HepG2 (cell line): Measurements from ENCODE around the gene TXNIP. TPM values are rescaled to one million over a fixed set of nuclear protein-coding genes. Genes with fewer than 3 reads are reported as not detected.
A peak's percentile ranks its signal among the peaks of the same experiment; 100 is the strongest.

Experiments used
- ADNP ChIP-seq: sonication (generic); formaldehyde crosslinking; IDR thresholded peaks from 2 replicates; pipeline ENCODE4 v1.4.0; 2020; ENCODE audit warnings: missing genetic modification reagents
- AHR ChIP-seq: IDR thresholded peaks from 2 replicates; pipeline ENCODE4 v1.6.1; 2018; ENCODE audit warnings: missing genetic modification reagents, missing compliant biosample characterization
- BRD4 ChIP-seq: sonication (generic); formaldehyde crosslinking; IDR thresholded peaks from 2 replicates; pipeline ENCODE4 v1.4.0; 2020; ENCODE audit warnings: missing genetic modification reagents
- CBX2 ChIP-seq, 2 experiments: fragments of 200-600 bp in 1 of 2; sonication (generic); formaldehyde crosslinking in 1 of 2; IDR thresholded peaks; 2 replicates each; pipeline versions ENCODE4 v1.7.0 to v1.8.1; 2018 to 2022; ENCODE audit warnings: low read depth in 2 of 2, low read length in 1 of 2, mild to moderate bottlenecking in 1 of 2, missing genetic modification reagents in 1 of 2
- EZH2 ChIP-seq: conservative IDR thresholded peaks from 2 replicates; pipeline ENCODE4 v1.6.1; 2012; ENCODE audit warnings: mild to moderate bottlenecking, low read depth, low read length, moderate library complexity
- GABPA ChIP-seq, 2 experiments: IDR thresholded peaks; 2 replicates each; pipeline ENCODE4 v1.6.1; 2011 to 2016; ENCODE audit warnings: low read depth in 2 of 2, low read length in 1 of 2, missing biosample characterization in 1 of 2, missing genetic modification characterization in 1 of 2
- HDAC1 ChIP-seq: sonication (generic); formaldehyde crosslinking; IDR thresholded peaks from 2 replicates; pipeline ENCODE4 v1.5.1; 2020; ENCODE audit warnings: mild to moderate bottlenecking, missing genetic modification reagents
- HMGA1 ChIP-seq: sonication (generic); formaldehyde crosslinking; conservative IDR thresholded peaks from 2 replicates; pipeline ENCODE4 v1.4.0; 2020; ENCODE audit warnings: missing genetic modification reagents
- KDM2A ChIP-seq: sonication (generic); formaldehyde crosslinking; IDR thresholded peaks from 2 replicates; pipeline ENCODE4 v1.4.0; 2020; ENCODE audit warnings: low read depth, missing genetic modification reagents, borderline replicate concordance
- MLX ChIP-seq: IDR thresholded peaks from 2 replicates; pipeline ENCODE4 v1.6.1; 2016
- NFATC3 ChIP-seq: sonication (generic); formaldehyde crosslinking; IDR thresholded peaks from 2 replicates; pipeline ENCODE4 v1.5.1; 2020; ENCODE audit warnings: mild to moderate bottlenecking, missing genetic modification reagents
- RAD51 ChIP-seq: fragments of 450-650 bp; IDR thresholded peaks from 2 replicates; pipeline ENCODE4 v1.6.1; 2016; ENCODE audit warnings: borderline replicate concordance
- SRSF1 ChIP-seq: fragments of 200-400 bp; formaldehyde crosslinking; optimal IDR thresholded peaks from 2 replicates; pipeline ENCODE3; 2017; ENCODE audit warnings: mild to moderate bottlenecking, low read depth, low read length, moderate library complexity
- TBX3 ChIP-seq: fragments of 450-650 bp; IDR thresholded peaks from 2 replicates; pipeline ENCODE4 v1.6.1; 2017; ENCODE audit warnings: antibody characterized with exemption, mild to moderate bottlenecking, inconsistent platforms, borderline replicate concordance
- ZBED4 ChIP-seq: sonication (generic); formaldehyde crosslinking; IDR thresholded peaks from 2 replicates; pipeline ENCODE4 v1.4.0; 2020; ENCODE audit warnings: missing genetic modification reagents, borderline replicate concordance
- ZBTB14 ChIP-seq: sonication (generic); formaldehyde crosslinking; IDR thresholded peaks from 2 replicates; pipeline ENCODE4 v1.4.0; 2020; ENCODE audit warnings: missing genetic modification reagents
- ZBTB20 ChIP-seq: sonication (generic); formaldehyde crosslinking; IDR thresholded peaks from 2 replicates; pipeline ENCODE4 v1.8.1; 2023; ENCODE audit warnings: missing genetic modification reagents, low read depth, mild to moderate bottlenecking, borderline replicate concordance
- ZBTB46 ChIP-seq: sonication (generic); formaldehyde crosslinking; IDR thresholded peaks from 2 replicates; pipeline ENCODE4 v1.4.0; 2020; ENCODE audit warnings: mild to moderate bottlenecking, missing genetic modification reagents, borderline replicate concordance
- ZFP1 ChIP-seq: IDR thresholded peaks from 2 replicates; pipeline ENCODE4 v1.6.1; 2016
- ZFY ChIP-seq: sonication (generic); formaldehyde crosslinking; IDR thresholded peaks from 2 replicates; pipeline ENCODE4 v1.4.0; 2020; ENCODE audit warnings: missing genetic modification reagents
- ZNF10 ChIP-seq: sonication (generic); formaldehyde crosslinking; IDR thresholded peaks from 2 replicates; pipeline ENCODE4 v1.4.0; 2020; ENCODE audit warnings: mild to moderate bottlenecking, low read depth, missing genetic modification reagents, borderline replicate concordance
- ZNF557 ChIP-seq: sonication (generic); formaldehyde crosslinking; IDR thresholded peaks from 2 replicates; pipeline ENCODE4 v1.4.0; 2020; ENCODE audit warnings: missing genetic modification reagents
- ZNF761 ChIP-seq: sonication (generic); formaldehyde crosslinking; conservative IDR thresholded peaks from 2 replicates; pipeline ENCODE4 v1.4.0; 2020; ENCODE audit warnings: mild to moderate bottlenecking, missing genetic modification reagents
- ZNF772 ChIP-seq: sonication (generic); formaldehyde crosslinking; IDR thresholded peaks from 2 replicates; pipeline ENCODE4 v1.5.0; 2020; ENCODE audit warnings: mild to moderate bottlenecking, missing genetic modification reagents
- ZSCAN12 ChIP-seq: sonication (generic); formaldehyde crosslinking; IDR thresholded peaks from 2 replicates; pipeline ENCODE4 v1.9.0; 2021; ENCODE audit warnings: mild to moderate bottlenecking, missing genetic modification reagents
- polyA plus RNA-seq, 8 experiments: library from polyadenylated mRNA; depleted of rRNA in 3 of 8; stranded (reverse) in 7 of 8; unstranded in 1 of 8; fragments of >200 nt; fragmentation: Illumina TruSeq in 4 of 8; extraction: Trizol in 4 of 8; gene quantifications; 2 replicates each; pipeline versions ENCODE4 v1.2.1 to v1.2.3, GENCODE V29; 2011 to 2016; ENCODE audit warnings: low read depth in 4 of 8, missing spikeins in 1 of 8, mixed read lengths in 1 of 8; ENCODE audit not compliant: insufficient read depth in 1 of 8
- total RNA-seq, 5 experiments: library from RNA; depleted of rRNA; stranded (reverse); fragments of >200 nt; fragmentation: Illumina TruSeq; extraction: Trizol; gene quantifications; 2 replicates each; pipeline ENCODE4 v1.2.3, GENCODE V29; 2016; ENCODE audit warnings: low read depth in 1 of 5

The TXNIP gene
- total and polyA plus RNA-seq, 2 of the 13 experiments (the other 11 are each of a cell fraction or from before 2014, with no cell fraction given) = 24.4 to 237 TPM

- TF ChIP-seq ZBTB14 (CRISPR knock-in tag) (0 out of 2 replicates have a peak, but pooled peaks have one; percentile 24), GABPA (IDR thresholded peaks at IDR 0.05; ENCODE audit: low read depth, low read length) (no peak), GABPA (CRISPR knock-in tag; IDR thresholded peaks at IDR 0.05; ENCODE audit: low read depth) (0 out of 2 replicates have a peak, but pooled peaks have one; percentile 25), ZFP1 (CRISPR knock-in tag) (no peak), NFATC3 (CRISPR knock-in tag) (no peak), KDM2A (no peak), CBX2 (IDR thresholded peaks at IDR 0.05; ENCODE audit: low read depth, low read length) (no peak), CBX2 (CRISPR knock-in tag; IDR thresholded peaks at IDR 0.05; ENCODE audit: low read depth) (no peak), ZFY (CRISPR knock-in tag) (peak; percentile 60), ZNF761 (CRISPR knock-in tag) (no peak), ZNF772 (CRISPR knock-in tag) (no peak), ZNF10 (CRISPR knock-in tag) (no peak), ZSCAN12 (CRISPR knock-in tag) (no peak), RAD51 (no peak; the same call in 1 of the 2 replicates), HMGA1 (CRISPR knock-in tag) (no peak), BRD4 (CRISPR knock-in tag) (no peak), ZBED4 (no peak), HDAC1 (peak; percentile 23; the same call in 1 of the 2 replicates), MLX (peak; percentile 93), ZBTB20 (CRISPR knock-in tag) (no peak), AHR (CRISPR knock-in tag) (no peak), TBX3 (no peak), ZNF557 (0 out of 2 replicates have a peak, but pooled peaks have one; percentile 11), ZBTB46 (CRISPR knock-in tag) (no peak), ADNP (CRISPR knock-in tag) (no peak), SRSF1 (no peak), EZH2 (no peak)
These were observed 38.7 kb upstream of the TXNIP start (continued) for GRCh38 chr1:146035048-146035423.
